K562 (cell line): Measurements from ENCODE around the gene PGPEP1. TPM values are rescaled to one million over a fixed set of nuclear protein-coding genes. Genes with fewer than 3 reads are reported as not detected.

Source experiments
- CHD4 ChIP-seq: fragments of 200-600 bp; sonication (generic); IDR thresholded peaks from 3 replicates; pipeline ENCODE4 v1.6.1; 2012; ENCODE audit warnings: low read depth, mild to moderate bottlenecking, mixed read lengths, low read length, inconsistent platforms; ENCODE audit not compliant: insufficient read depth, insufficient replicate concordance, poor library complexity, severe bottlenecking
- E2F4 ChIP-seq: sonication (generic); formaldehyde crosslinking; IDR thresholded peaks from 2 replicates; pipeline ENCODE4 v1.8.0; 2022; ENCODE audit warnings: mild to moderate bottlenecking, low read depth, missing genetic modification reagents
- EP400 ChIP-seq: fragments of 450-650 bp; IDR thresholded peaks from 2 replicates; pipeline ENCODE4 v1.6.1; 2017; ENCODE audit warnings: antibody characterized with exemption, mild to moderate bottlenecking, moderate library complexity
- ERF ChIP-seq: fragments of 450-650 bp; formaldehyde crosslinking; IDR thresholded peaks from 2 replicates; pipeline ENCODE4 v1.4.0; 2020; ENCODE audit warnings: mild to moderate bottlenecking, mixed read lengths
- FOXK2 ChIP-seq, 2 experiments: fragments of 450-650 bp; IDR thresholded peaks in 1 of 2; conservative IDR thresholded peaks in 1 of 2; 2 replicates each; pipeline ENCODE4 v1.6.1; 2016; ENCODE audit warnings: low read depth in 2 of 2, mild to moderate bottlenecking in 1 of 2
- MAFG ChIP-seq: fragments of 450-650 bp; conservative IDR thresholded peaks from 2 replicates; pipeline ENCODE4 v1.6.1; 2016; ENCODE audit warnings: missing genetic modification characterization, missing compliant biosample characterization
- MEF2D ChIP-seq: conservative IDR thresholded peaks from 2 replicates; pipeline ENCODE4 v1.6.1; 2016; ENCODE audit warnings: low read depth, missing genetic modification characterization, missing compliant biosample characterization
- MNT ChIP-seq, 2 experiments: fragments of 450-650 bp; conservative IDR thresholded peaks; 2 replicates each; pipeline ENCODE4 v1.6.1; 2017; ENCODE audit warnings: mild to moderate bottlenecking in 2 of 2, moderate library complexity in 2 of 2
- NCOA4 ChIP-seq: fragments of 450-650 bp; IDR thresholded peaks from 2 replicates; pipeline ENCODE4 v1.6.1; 2018; ENCODE audit warnings: mild to moderate bottlenecking; ENCODE audit not compliant: partially characterized antibody
- THRB ChIP-seq: fragments of 450-650 bp; formaldehyde crosslinking; conservative IDR thresholded peaks from 2 replicates; pipeline ENCODE4 v1.4.0; 2022; ENCODE audit warnings: mild to moderate bottlenecking, missing genetic modification characterization
- U2AF2 ChIP-seq: fragments of 200-400 bp; formaldehyde crosslinking; optimal IDR thresholded peaks from 2 replicates; pipeline ENCODE3; 2017; ENCODE audit warnings: low read depth, mild to moderate bottlenecking, low read length
- ZNF23 ChIP-seq: fragments of 250-450 bp; sonication (Bioruptor Pico); IDR thresholded peaks from 2 replicates; pipeline ENCODE4 v1.4.0; 2020; ENCODE audit warnings: mild to moderate bottlenecking
- ZNF263 ChIP-seq: sonication (generic); formaldehyde crosslinking; IDR thresholded peaks from 2 replicates; pipeline ENCODE4 v1.8.0; 2022; ENCODE audit warnings: mild to moderate bottlenecking, missing genetic modification reagents, borderline replicate concordance
- ZNF347 ChIP-seq: fragments of 450-650 bp; formaldehyde crosslinking; IDR thresholded peaks from 2 replicates; pipeline ENCODE4 v1.4.0; 2020; ENCODE audit warnings: low read depth, mild to moderate bottlenecking, moderate library complexity
- ZNF408 ChIP-seq: fragments of 250-450 bp; sonication (Bioruptor Pico); IDR thresholded peaks from 2 replicates; pipeline ENCODE4 v1.4.0; 2020; ENCODE audit warnings: low read depth, mild to moderate bottlenecking, moderate library complexity
- polyA plus RNA-seq, 8 experiments: library from polyadenylated mRNA; depleted of rRNA in 4 of 8; stranded (reverse) in 5 of 8; unstranded in 3 of 8; fragments of >200 nt; fragmentation: Nextera tagmentation in 2 of 8; fragmentation: Illumina TruSeq in 1 of 8; extraction: Ambion mirVana in 2 of 8; extraction: Trizol in 1 of 8; gene quantifications; 2 replicates each; pipeline versions ENCODE4 v1.2.1 to v1.2.3, GENCODE V29; 2011 to 2014; ENCODE audit warnings: inconsistent platforms in 1 of 8, missing spikeins in 1 of 8
- total RNA-seq, 7 experiments: library from RNA; depleted of rRNA in 6 of 7; stranded (reverse); fragments of >200 nt in 6 of 7; fragmentation: Illumina TruSeq in 2 of 7; extraction: Trizol in 2 of 7; gene quantifications; 2 replicates each; pipeline versions ENCODE4 v1.2.1 to v1.2.3, GENCODE V29; 2011 to 2021; ENCODE audit warnings: low replicate concordance in 1 of 7
- TF ChIP-seq, protein P1 (sequence below): sonication (generic); formaldehyde crosslinking; IDR thresholded peaks from 2 replicates; pipeline ENCODE4 v1.8.0; 2022; ENCODE audit warnings: missing genetic modification reagents, mild to moderate bottlenecking, moderate library complexity, borderline replicate concordance
- TF ChIP-seq, protein P2 (sequence below): IDR thresholded peaks from 2 replicates; pipeline ENCODE4 v1.6.1; 2014; ENCODE audit warnings: antibody characterized with exemption

Gene PGPEP1
- total and polyA plus RNA-seq, 9 of the 15 experiments (the other 6 are each of a cell fraction or from before 2014, with no cell fraction given): 10.0 to 69.6 (median 33.5) TPM

GRCh38 chr19:18291590-18292461 is 48.6 kb upstream of the PGPEP1 start (continued):
- no peak for TF ChIP-seq E2F4 (CRISPR knock-in tag)
- no peak for TF ChIP-seq ZNF23 (CRISPR knock-in tag)
- peak; percentile 94 for TF ChIP-seq ZNF263 (CRISPR knock-in tag)
- no peak for TF ChIP-seq U2AF2
- TF ChIP-seq ZNF347 (CRISPR knock-in tag): no peak
- no peak for TF ChIP-seq NCOA4
- TF ChIP-seq ZNF408 (CRISPR knock-in tag): no peak
- no peak for TF ChIP-seq MAFG (tag)
- TF ChIP-seq, protein P1, sequence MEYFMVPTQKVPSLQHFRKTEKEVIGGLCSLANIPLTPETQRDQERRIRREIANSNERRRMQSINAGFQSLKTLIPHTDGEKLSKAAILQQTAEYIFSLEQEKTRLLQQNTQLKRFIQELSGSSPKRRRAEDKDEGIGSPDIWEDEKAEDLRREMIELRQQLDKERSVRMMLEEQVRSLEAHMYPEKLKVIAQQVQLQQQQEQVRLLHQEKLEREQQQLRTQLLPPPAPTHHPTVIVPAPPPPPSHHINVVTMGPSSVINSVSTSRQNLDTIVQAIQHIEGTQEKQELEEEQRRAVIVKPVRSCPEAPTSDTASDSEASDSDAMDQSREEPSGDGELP: peak; percentile 80
- TF ChIP-seq MEF2D: 0 out of 2 replicates have a peak, but pooled peaks have one; percentile 16
- peak; percentile 76; the same call in 1 of the 2 replicates for TF ChIP-seq ERF (CRISPR knock-in tag)
- TF ChIP-seq, protein P2, sequence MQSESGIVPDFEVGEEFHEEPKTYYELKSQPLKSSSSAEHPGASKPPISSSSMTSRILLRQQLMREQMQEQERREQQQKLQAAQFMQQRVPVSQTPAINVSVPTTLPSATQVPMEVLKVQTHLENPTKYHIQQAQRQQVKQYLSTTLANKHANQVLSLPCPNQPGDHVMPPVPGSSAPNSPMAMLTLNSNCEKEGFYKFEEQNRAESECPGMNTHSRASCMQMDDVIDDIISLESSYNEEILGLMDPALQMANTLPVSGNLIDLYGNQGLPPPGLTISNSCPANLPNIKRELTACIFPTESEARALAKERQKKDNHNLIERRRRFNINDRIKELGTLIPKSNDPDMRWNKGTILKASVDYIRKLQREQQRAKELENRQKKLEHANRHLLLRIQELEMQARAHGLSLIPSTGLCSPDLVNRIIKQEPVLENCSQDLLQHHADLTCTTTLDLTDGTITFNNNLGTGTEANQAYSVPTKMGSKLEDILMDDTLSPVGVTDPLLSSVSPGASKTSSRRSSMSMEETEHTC: no peak; the same call in 1 of the 2 replicates
- TF ChIP-seq MNT (conservative IDR thresholded peaks at IDR 0.05): peak; percentile 62 to 76
- peak; percentile 87 to 90; a peak in 3 of 4 replicates for TF ChIP-seq FOXK2 (conservative IDR thresholded peaks at IDR 0.05 in 1 of 2, IDR thresholded peaks at IDR 0.05 in 1 of 2; ENCODE audit: low read depth in 2 of 2)
- peak; percentile 81 for TF ChIP-seq EP400
- no peak for TF ChIP-seq CHD4
- no peak for TF ChIP-seq THRB (CRISPR knock-in tag)
